IMR-90 (cell line): ENCODE measurements around the gene EIF3K. TPM values are rescaled to one million over a fixed set of nuclear protein-coding genes. Genes with fewer than 3 reads are reported as not detected.
A peak's percentile ranks its signal among the peaks of the same experiment; 100 is the strongest.

Experiments used
- ATAC-seq: fragments of 200-7000 bp; cut with Tn5 transposase; 2 replicates; pipeline ENCODE4 v1.9.1; 2020; ENCODE audit warnings: low read depth, mild to moderate bottlenecking, moderate library complexity
- BruUV-seq: library from RNA; stranded (reverse); fragments of 400-500 nt; replicated peaks from 2 replicates; lab custom pipeline; 2021; lab: Mats Ljungman, UMichigan
- CTCF ChIA-PET: fragments of 300-600 bp; formaldehyde crosslinking; extraction: SDS; loops from one replicate; lab custom pipeline; 2021; ENCODE audit warnings: antibody characterized with exemption; lab: Yijun Ruan, JAX
- POLR2A ChIA-PET: fragments of 300-600 bp; sonication (Branson Sonifier 250); formaldehyde crosslinking; loops from one replicate; lab custom pipeline; 2022; ENCODE audit warnings: antibody characterized with exemption; ENCODE audit not compliant: unreplicated experiment; lab: Charles Lee
- DNase-seq: peaks from one replicate; pipeline ENCODE4 v3.0.0; 2013
- H2AFZ ChIP-seq: replicated peaks from 2 replicates; pipeline ENCODE3; 2013; ENCODE audit warnings: low read length, mild to moderate bottlenecking; ENCODE audit not compliant: poor library complexity
- H2AK5ac ChIP-seq: 2 replicates; pipeline ENCODE4 v1.6.1; 2013; ENCODE audit warnings: low read depth, low read length, inconsistent platforms
- H2AK9ac ChIP-seq: replicated peaks from 2 replicates; pipeline ENCODE3; 2013; ENCODE audit warnings: mild to moderate bottlenecking, low read depth, low read length, moderate library complexity; ENCODE audit not compliant: poor library complexity
- H2BK120ac ChIP-seq: 2 replicates; pipeline ENCODE4 v1.6.1; 2013; ENCODE audit warnings: low read depth, low read length, inconsistent platforms
- H2BK15ac ChIP-seq: 3 replicates; pipeline ENCODE4 v1.6.1; 2013; ENCODE audit warnings: low read depth, low read length, inconsistent platforms
- H2BK20ac ChIP-seq: 2 replicates; pipeline ENCODE4 v1.6.1; 2013; ENCODE audit warnings: low read depth, mild to moderate bottlenecking, inconsistent platforms, low read length, moderate library complexity
- H2BK5ac ChIP-seq: 2 replicates; pipeline ENCODE4 v1.6.1; 2013; ENCODE audit warnings: mild to moderate bottlenecking, low read depth, low read length, inconsistent platforms; ENCODE audit not compliant: poor library complexity, severe bottlenecking
- H3K14ac ChIP-seq: replicated peaks from 2 replicates; pipeline ENCODE4 v1.6.1; 2013; ENCODE audit warnings: low read depth, low read length, inconsistent platforms
- H3K18ac ChIP-seq: 2 replicates; pipeline ENCODE4 v1.6.1; 2013; ENCODE audit warnings: low read depth, low read length, control low read depth
- H3K23ac ChIP-seq: 2 replicates; pipeline ENCODE4 v1.6.1; 2013; ENCODE audit warnings: low read depth, low read length, inconsistent platforms
- H3K27ac ChIP-seq: 2 replicates; pipeline ENCODE4 v1.5.1; 2013; ENCODE audit warnings: mild to moderate bottlenecking, control low read depth, low read length; ENCODE audit not compliant: insufficient read depth
- H3K27me3 ChIP-seq: 2 replicates; pipeline ENCODE4 v1.6.1; 2013; ENCODE audit warnings: low read length; ENCODE audit not compliant: control insufficient read depth, insufficient read depth
- H3K36me3 ChIP-seq: 2 replicates; pipeline ENCODE4 v1.6.1; 2013; ENCODE audit warnings: low read length, mixed read lengths; ENCODE audit not compliant: control insufficient read depth, insufficient read depth
- H3K4ac ChIP-seq: 2 replicates; pipeline ENCODE4 v1.6.1; 2013; ENCODE audit warnings: low read depth, low read length, inconsistent platforms
- H3K4me1 ChIP-seq: 2 replicates; pipeline ENCODE4 v1.6.1; 2013; ENCODE audit warnings: low read length, mixed read lengths; ENCODE audit not compliant: control insufficient read depth, insufficient read depth
- H3K4me2 ChIP-seq: 2 replicates; pipeline ENCODE4 v1.6.1; 2013; ENCODE audit warnings: low read depth, mild to moderate bottlenecking, control low read depth, low read length, moderate library complexity
- H3K4me3 ChIP-seq: 2 replicates; pipeline ENCODE4 v1.5.1; 2013; ENCODE audit warnings: low read depth, mild to moderate bottlenecking, control low read depth, low read length, moderate library complexity; ENCODE audit not compliant: insufficient read depth
- H3K56ac ChIP-seq: 2 replicates; pipeline ENCODE4 v1.6.1; 2013; ENCODE audit warnings: low read length, inconsistent platforms; ENCODE audit not compliant: insufficient read depth; ENCODE audit errors: extremely low read depth
- H3K79me1 ChIP-seq, 2 experiments: 2 replicates each; pipeline ENCODE4 v1.6.1; 2013; ENCODE audit warnings: low read length in 2 of 2, inconsistent platforms in 1 of 2, low read depth in 1 of 2
- H3K9ac ChIP-seq: 2 replicates; pipeline ENCODE4 v1.6.1; 2013; ENCODE audit warnings: low read depth, low read length, control low read depth
- H3K9me1 ChIP-seq: 2 replicates; pipeline ENCODE4 v1.6.1; 2013; ENCODE audit warnings: low read length, inconsistent platforms; ENCODE audit not compliant: insufficient read depth
- H3K9me3 ChIP-seq: 2 replicates; pipeline ENCODE4 v1.6.1; 2013; ENCODE audit warnings: low read length; ENCODE audit not compliant: control insufficient read depth, insufficient read depth
- H4K20me1 ChIP-seq: 2 replicates; pipeline ENCODE4 v1.6.1; 2013; ENCODE audit warnings: low read length, inconsistent platforms; ENCODE audit not compliant: insufficient read depth
- H4K5ac ChIP-seq: 2 replicates; pipeline ENCODE4 v1.6.1; 2013; ENCODE audit warnings: mild to moderate bottlenecking, low read depth, low read length, control low read depth
- H4K8ac ChIP-seq, 2 experiments: 2 replicates each; pipeline ENCODE4 v1.6.1; 2013; ENCODE audit warnings: low read depth in 2 of 2, low read length in 2 of 2, control low read depth in 1 of 2, inconsistent platforms in 1 of 2
- H4K91ac ChIP-seq: 2 replicates; pipeline ENCODE4 v1.6.1; 2013; ENCODE audit warnings: low read depth, low read length, inconsistent platforms; ENCODE audit not compliant: insufficient read depth
- BHLHE40 ChIP-seq: fragments of 150-350 bp; IDR thresholded peaks from 2 replicates; pipeline ENCODE4 v1.6.1; 2016; ENCODE audit warnings: mild to moderate bottlenecking, low read depth, low read length
- CHD1 ChIP-seq: IDR thresholded peaks from 2 replicates; pipeline ENCODE4 v1.6.1; 2012; ENCODE audit warnings: low read depth, low read length, improper control_type of control experiment
- MXI1 ChIP-seq: IDR thresholded peaks from 2 replicates; pipeline ENCODE4 v1.6.1; 2012; ENCODE audit warnings: low read depth, mild to moderate bottlenecking, low read length, moderate library complexity, borderline replicate concordance
- NFE2L2 ChIP-seq: fragments of 150-350 bp; IDR thresholded peaks from 2 replicates; pipeline ENCODE4 v1.6.1; 2016; ENCODE audit warnings: low read depth, mild to moderate bottlenecking, low read length
- POLR2A ChIP-seq: IDR thresholded peaks from 2 replicates; pipeline ENCODE4 v1.6.1; 2012; ENCODE audit warnings: mild to moderate bottlenecking, low read depth, low read length
- RAD21 ChIP-seq: IDR thresholded peaks from 2 replicates; pipeline ENCODE4 v1.6.1; 2012; ENCODE audit warnings: low read length, improper control_type of control experiment
- RCOR1 ChIP-seq: IDR thresholded peaks from 2 replicates; pipeline ENCODE4 v1.6.1; 2012; ENCODE audit warnings: mild to moderate bottlenecking, low read length, improper control_type of control experiment; ENCODE audit not compliant: insufficient replicate concordance
- RFX5 ChIP-seq: IDR thresholded peaks from 2 replicates; pipeline ENCODE4 v1.8.0; 2012; ENCODE audit warnings: low read depth, mild to moderate bottlenecking, low read length, moderate library complexity
- SMC3 ChIP-seq: fragments of 150-350 bp; IDR thresholded peaks from 2 replicates; pipeline ENCODE4 v1.6.1; 2016; ENCODE audit warnings: low read depth, mild to moderate bottlenecking, antibody characterized with exemption, low read length, moderate library complexity
- USF2 ChIP-seq: fragments of 150-350 bp; IDR thresholded peaks from 2 replicates; pipeline ENCODE4 v1.6.1; 2017; ENCODE audit warnings: mild to moderate bottlenecking, antibody characterized with exemption, low read length, low read depth
- WGBS, 2 experiments: methylation state at CpG; one replicate each; pipeline versions ENCODE4 v1.1.5 to v1.1.7; 2013; ENCODE audit warnings: missing lambda C conversion rate in 2 of 2; ENCODE audit not compliant: insufficient read length in 1 of 2; ENCODE audit errors: extremely low coverage in 2 of 2; 5-methylcytosine and 5-hydroxymethylcytosine counted together
- dilution Hi-C: fragments of 300-500 bp; cut with HindIII; formaldehyde crosslinking; loops from one replicate; pipeline ENCODE4 v1.14.3; 2018; ENCODE audit warnings: low sequenced_read_pairs; ENCODE audit not compliant: unreplicated experiment
- in situ Hi-C: fragments of 300-500 bp; cut with MboI; formaldehyde crosslinking; loops from 3 replicates; pipeline ENCODE4 v1.14.3; 2019; ENCODE audit warnings: low sequenced_read_pairs, inconsistent platforms, mixed read lengths
- intact Hi-C: fragments of 100-400 bp; cut with micrococcal nuclease; formaldehyde crosslinking; loops from 2 replicates; pipeline ENCODE4 v1.10.0; 2022
- polyA plus RNA-seq, 3 experiments: library from polyadenylated mRNA; depleted of rRNA; stranded (reverse); fragments of >200 nt; gene quantifications; 2 replicates each; pipeline ENCODE4 v1.2.3, GENCODE V29; 2012; ENCODE audit warnings: low replicate concordance in 1 of 3
- total RNA-seq: library from RNA; depleted of rRNA; stranded (reverse); fragments of >200 nt; gene quantifications from 2 replicates; pipeline ENCODE4 v1.2.3, GENCODE V29; 2012

EIF3K gene
- total and polyA plus RNA-seq, 2 of the 4 experiments (the other 2 are of a cell fraction) = 575 to 1,137 TPM

GRCh38 chr19:38619361-38620174 lies 580 bp downstream of the EIF3K start:
- H4K91ac ChIP-seq = peak overlapping the region; percentile 86
- dilution Hi-C loops (no loop called here), intact Hi-C loops (loop anchor here (1.0 to 2.0 kb wide), 2 partner anchors 104 to 217 kb away; partner anchors contain the start of gene FAM98C), in situ Hi-C loops (loop anchor here (10.0 kb wide), 1 partner anchor 305 kb away; no protein-coding TSS in a partner anchor)
- peaks cover 13 to 35% of the 10 kb centered on the region in 2 experiments; a peak in 3 of 4 replicates for H3K79me1 ChIP-seq
- H3K9ac ChIP-seq = peak overlapping the region; percentile 89
- peaks cover 7% of the 10 kb centered on the region for H3K9me1 ChIP-seq
- peak overlapping the region; percentile 87 for H4K5ac ChIP-seq
- H2AK5ac ChIP-seq = peak overlapping the region; percentile 86
- H3K56ac ChIP-seq = peak overlapping the region; percentile 65; the same call in 1 of the 2 replicates
- H3K4me1 ChIP-seq = peaks cover 6% of the 10 kb centered on the region; the same call in 1 of the 2 replicates
- no peak overlapping the region for H2BK15ac ChIP-seq
- ATAC-seq = peak; percentile 12
- H3K4me2 ChIP-seq = peak overlapping the region; percentile 91
- H4K20me1 ChIP-seq = peaks cover 6% of the 10 kb centered on the region; the same call in 1 of the 2 replicates
- peak overlapping the region; percentile 81 for H3K4ac ChIP-seq
- H2AFZ ChIP-seq = peak overlapping the region; percentile 94
- H3K18ac ChIP-seq = 0 out of 2 replicates have a peak overlapping the region, but pooled peaks have one; percentile 1
- H3K4me3 ChIP-seq = peak overlapping the region; percentile 63
- H2BK5ac ChIP-seq = peak overlapping the region; percentile 63
- ChIA-PET CTCF (interaction anchor here (0.6 kb wide), 2 partner anchors 12 to 490 kb away, joined by 3 read pairs; no protein-coding TSS in a partner anchor), POLR2A (no interaction called here)
- 24% methylated on average over 10 of the region's 21 CpGs; no CpG with 5 or more reads in 1 of the 2 experiments for WGBS, 2 experiments
- H3K14ac ChIP-seq = peak overlapping the region; percentile 90
- peaks cover 19% of the 10 kb centered on the region for H3K36me3 ChIP-seq
- DNase-seq = no peak
- H2BK120ac ChIP-seq = 0 out of 2 replicates have a peak overlapping the region, but pooled peaks have one; percentile 12
- no peak overlapping the region for H2BK20ac ChIP-seq
- TF ChIP-seq POLR2A = no peak
- no peak for TF ChIP-seq SMC3
- no peak for TF ChIP-seq MXI1
- no peak for TF ChIP-seq USF2
- no peak for TF ChIP-seq NFE2L2
- TF ChIP-seq RCOR1 = no peak
- TF ChIP-seq CHD1 = no peak
- TF ChIP-seq BHLHE40 = no peak
- TF ChIP-seq RFX5 = no peak
- TF ChIP-seq RAD21 = no peak
- no peaks in the 10 kb centered on the region for H3K9me3 ChIP-seq
- peak overlapping the region; percentile 20 for H3K23ac ChIP-seq
- H4K8ac ChIP-seq = peak overlapping the region; percentile 17 to 95
- peak overlapping the region; percentile 78 for H3K27ac ChIP-seq
- no peaks in the 10 kb centered on the region for H3K27me3 ChIP-seq
- peak overlapping the region; percentile 95 for H2AK9ac ChIP-seq
- no TSS peak for BruUV-seq
